MM.1S (cell line): ENCODE results near the gene SDCCAG8.

ENCODE experiments used
- DNase-seq: peaks from one replicate; pipeline ENCODE4 v3.0.0-alpha.2; 2015
- H2AFZ ChIP-seq: fragments of 300-600 bp; sonication (generic); 2 replicates; pipeline ENCODE4 v1.6.0; 2016; ENCODE audit warnings: antibody characterized with exemption, low read length
- H3F3A ChIP-seq: fragments of 300-600 bp; sonication (generic); 2 replicates; pipeline ENCODE4 v1.6.1; 2016; ENCODE audit warnings: mild to moderate bottlenecking, antibody characterized with exemption, low read length, moderate library complexity, mixed read lengths; ENCODE audit not compliant: insufficient read depth
- H3K27ac ChIP-seq: fragments of 300-600 bp; sonication (generic); 2 replicates; pipeline ENCODE4 v1.5.1; 2016; ENCODE audit warnings: mild to moderate bottlenecking, low read length
- H3K27me3 ChIP-seq: fragments of 300-600 bp; sonication (generic); replicated peaks from 2 replicates; pipeline ENCODE4 v1.6.0; 2016; ENCODE audit warnings: low read length; ENCODE audit not compliant: insufficient read depth
- H3K36me3 ChIP-seq: fragments of 300-600 bp; sonication (generic); replicated peaks from 2 replicates; pipeline ENCODE4 v1.6.1; 2016; ENCODE audit warnings: mild to moderate bottlenecking, low read length, mixed read lengths; ENCODE audit not compliant: insufficient read depth
- H3K4me1 ChIP-seq: fragments of 300-600 bp; sonication (generic); 2 replicates; pipeline ENCODE4 v1.6.1; 2016; ENCODE audit warnings: low read length, mixed read lengths
- H3K4me2 ChIP-seq: fragments of 300-600 bp; sonication (generic); 2 replicates; pipeline ENCODE4 v1.6.0; 2016; ENCODE audit warnings: low read depth, low read length
- H3K4me3 ChIP-seq: fragments of 300-600 bp; sonication (generic); 2 replicates; pipeline ENCODE4 v1.5.1; 2016; ENCODE audit warnings: low read length, mixed read lengths
- H3K79me2 ChIP-seq: fragments of 300-600 bp; sonication (generic); 2 replicates; pipeline ENCODE4 v1.6.1; 2016; ENCODE audit warnings: mixed run types, low read length, mixed read lengths
- H3K9ac ChIP-seq: fragments of 300-600 bp; sonication (generic); 2 replicates; pipeline ENCODE4 v1.6.1; 2016; ENCODE audit warnings: low read length, mixed read lengths
- H3K9me2 ChIP-seq: fragments of 300-600 bp; sonication (generic); replicated peaks from 2 replicates; pipeline ENCODE4 v1.6.1; 2016; ENCODE audit warnings: mild to moderate bottlenecking, low read length, mixed read lengths; ENCODE audit not compliant: insufficient read depth
- H3K9me3 ChIP-seq: fragments of 300-600 bp; sonication (generic); replicated peaks from 2 replicates; pipeline ENCODE4 v1.6.1; 2016; ENCODE audit warnings: mild to moderate bottlenecking, low read length, mixed read lengths; ENCODE audit not compliant: insufficient read depth
- H4K20me1 ChIP-seq: fragments of 300-600 bp; sonication (generic); 2 replicates; pipeline ENCODE4 v1.6.1; 2016; ENCODE audit warnings: mild to moderate bottlenecking, low read length, moderate library complexity, mixed read lengths; ENCODE audit not compliant: insufficient read depth
- EZH2 ChIP-seq: fragments of 300-600 bp; sonication (generic); optimal IDR thresholded peaks from 2 replicates; pipeline ENCODE3; 2017; ENCODE audit warnings: low read depth, mild to moderate bottlenecking, antibody characterized with exemption, low read length, mixed read lengths
- EZH2phosphoT487 ChIP-seq: fragments of 300-600 bp; sonication (generic); IDR thresholded peaks from 2 replicates; pipeline ENCODE4 v1.6.1; 2018; ENCODE audit warnings: antibody characterized with exemption, low read length
- TF ChIP-seq, protein P1 (sequence below): fragments of 300-600 bp; sonication (generic); IDR thresholded peaks from 2 replicates; pipeline ENCODE4 v1.5.1; 2016; ENCODE audit warnings: antibody characterized with exemption, low read length, mixed read lengths

The SDCCAG8 gene

DNA sequence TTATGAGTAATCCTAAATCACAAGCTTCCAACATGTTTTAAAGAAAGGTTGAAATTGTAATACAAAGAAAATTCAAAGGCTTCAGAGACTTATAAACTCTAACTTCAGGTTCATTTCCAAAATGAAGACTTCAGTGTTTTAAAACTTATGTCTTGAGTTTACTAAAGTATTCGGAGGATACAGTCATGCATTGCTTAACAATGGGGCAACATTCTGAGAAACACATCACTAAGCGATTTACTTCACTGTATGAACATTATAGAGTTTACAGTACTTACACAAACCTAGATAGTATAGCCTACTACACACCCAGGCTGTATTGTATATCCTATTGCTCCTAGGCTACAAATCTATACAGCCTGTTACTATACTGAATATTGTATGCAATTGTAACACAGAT lies 39.1 kb upstream of the SDCCAG8 start:
- Histone ChIP-seq H3K9me3 (no peaks in the 10 kb centered on the region), H3K27me3 (no peaks in the 10 kb centered on the region), H3K4me2 (no peak overlapping the region), H3K4me1 (no peaks in the 10 kb centered on the region), H3K9me2 (no peaks in the 10 kb centered on the region), H2AFZ (no peak overlapping the region), H3F3A (no peaks in the 10 kb centered on the region), H3K36me3 (no peaks in the 10 kb centered on the region), H3K4me3 (no peak overlapping the region), H3K9ac (no peak overlapping the region), H4K20me1 (no peaks in the 10 kb centered on the region), H3K27ac (no peak overlapping the region), H3K79me2 (no peaks in the 10 kb centered on the region)
- no peak for TF ChIP-seq EZH2phosphoT487
- TF ChIP-seq, protein P1, sequence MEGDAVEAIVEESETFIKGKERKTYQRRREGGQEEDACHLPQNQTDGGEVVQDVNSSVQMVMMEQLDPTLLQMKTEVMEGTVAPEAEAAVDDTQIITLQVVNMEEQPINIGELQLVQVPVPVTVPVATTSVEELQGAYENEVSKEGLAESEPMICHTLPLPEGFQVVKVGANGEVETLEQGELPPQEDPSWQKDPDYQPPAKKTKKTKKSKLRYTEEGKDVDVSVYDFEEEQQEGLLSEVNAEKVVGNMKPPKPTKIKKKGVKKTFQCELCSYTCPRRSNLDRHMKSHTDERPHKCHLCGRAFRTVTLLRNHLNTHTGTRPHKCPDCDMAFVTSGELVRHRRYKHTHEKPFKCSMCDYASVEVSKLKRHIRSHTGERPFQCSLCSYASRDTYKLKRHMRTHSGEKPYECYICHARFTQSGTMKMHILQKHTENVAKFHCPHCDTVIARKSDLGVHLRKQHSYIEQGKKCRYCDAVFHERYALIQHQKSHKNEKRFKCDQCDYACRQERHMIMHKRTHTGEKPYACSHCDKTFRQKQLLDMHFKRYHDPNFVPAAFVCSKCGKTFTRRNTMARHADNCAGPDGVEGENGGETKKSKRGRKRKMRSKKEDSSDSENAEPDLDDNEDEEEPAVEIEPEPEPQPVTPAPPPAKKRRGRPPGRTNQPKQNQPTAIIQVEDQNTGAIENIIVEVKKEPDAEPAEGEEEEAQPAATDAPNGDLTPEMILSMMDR = no peak
- TF ChIP-seq EZH2 = no peak
- DNase-seq = no peak

DNA sequence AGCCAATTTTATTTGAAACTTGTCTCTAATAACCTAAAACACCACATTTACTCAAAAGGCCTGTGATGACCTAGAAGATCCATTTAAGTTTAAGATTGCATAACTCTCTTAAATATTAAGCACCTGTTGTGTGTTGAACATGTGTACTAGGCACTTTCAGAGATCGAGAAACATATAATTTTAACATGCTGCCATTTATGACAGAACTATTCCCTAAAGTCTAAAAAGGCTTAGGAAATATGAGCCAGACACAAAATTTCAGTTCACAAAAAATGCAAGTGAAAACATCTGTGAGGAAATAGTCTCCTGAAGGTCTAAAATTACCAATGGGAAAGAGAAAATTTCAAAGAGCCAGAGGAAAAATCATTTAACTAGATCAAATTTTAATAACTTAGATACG lies 38.5 kb upstream of the SDCCAG8 start:
- Histone ChIP-seq H3F3A (no peaks in the 10 kb centered on the region), H3K36me3 (no peaks in the 10 kb centered on the region), H3K27me3 (no peaks in the 10 kb centered on the region)

DNA sequence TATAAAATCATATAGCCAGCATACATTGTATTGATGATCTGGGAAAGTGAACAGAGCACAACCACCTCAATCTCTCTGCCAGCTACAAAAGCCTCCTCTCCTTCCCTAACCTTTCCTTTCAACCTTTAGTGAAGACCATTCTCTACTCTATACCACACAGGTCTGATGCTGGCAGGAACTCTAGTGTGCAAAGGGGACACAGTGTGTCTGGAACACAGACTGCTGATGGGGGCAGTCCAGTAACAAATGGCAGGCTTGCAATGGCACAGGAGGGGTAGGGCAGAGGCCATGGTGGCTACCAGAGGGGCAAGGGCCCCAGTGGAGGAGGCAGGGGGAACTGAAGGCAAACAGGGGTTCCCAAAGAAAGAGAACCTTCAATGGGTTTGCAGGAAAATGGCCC lies 37.8 kb upstream of the SDCCAG8 start:
- H3K27me3 ChIP-seq = no peaks in the 10 kb centered on the region
- H3K4me1 ChIP-seq = no peaks in the 10 kb centered on the region
- TF ChIP-seq, protein P1 = no peak
- TF ChIP-seq EZH2phosphoT487 (no peak), EZH2 (no peak)
- no peak overlapping the region for H3K4me3 ChIP-seq
- no peaks in the 10 kb centered on the region for H4K20me1 ChIP-seq
- H3K27ac ChIP-seq = no peak overlapping the region
- H2AFZ ChIP-seq = no peak overlapping the region
- no peaks in the 10 kb centered on the region for H3K9me3 ChIP-seq
- DNase-seq = no peak
- no peaks in the 10 kb centered on the region for H3K9me2 ChIP-seq
- H3F3A ChIP-seq = no peaks in the 10 kb centered on the region
- no peak overlapping the region for H3K9ac ChIP-seq
- H3K4me2 ChIP-seq = no peak overlapping the region
- H3K36me3 ChIP-seq = no peaks in the 10 kb centered on the region
- no peaks in the 10 kb centered on the region for H3K79me2 ChIP-seq

More for the DNA sequence above, 38.5 kb upstream of the SDCCAG8 start:
- no peak overlapping the region for H3K4me2 ChIP-seq
- no peak overlapping the region for H3K27ac ChIP-seq
- H3K9me3 ChIP-seq = no peaks in the 10 kb centered on the region
- DNase-seq = no peak
- TF ChIP-seq, protein P1 = no peak
- no peak for TF ChIP-seq EZH2phosphoT487
- TF ChIP-seq EZH2 = no peak
- H2AFZ ChIP-seq = no peak overlapping the region
- H3K9ac ChIP-seq = no peak overlapping the region
- H3K9me2 ChIP-seq = no peaks in the 10 kb centered on the region
- no peaks in the 10 kb centered on the region for H4K20me1 ChIP-seq
- no peak overlapping the region for H3K4me3 ChIP-seq
- H3K79me2 ChIP-seq = no peaks in the 10 kb centered on the region
- H3K4me1 ChIP-seq = no peaks in the 10 kb centered on the region

DNA sequence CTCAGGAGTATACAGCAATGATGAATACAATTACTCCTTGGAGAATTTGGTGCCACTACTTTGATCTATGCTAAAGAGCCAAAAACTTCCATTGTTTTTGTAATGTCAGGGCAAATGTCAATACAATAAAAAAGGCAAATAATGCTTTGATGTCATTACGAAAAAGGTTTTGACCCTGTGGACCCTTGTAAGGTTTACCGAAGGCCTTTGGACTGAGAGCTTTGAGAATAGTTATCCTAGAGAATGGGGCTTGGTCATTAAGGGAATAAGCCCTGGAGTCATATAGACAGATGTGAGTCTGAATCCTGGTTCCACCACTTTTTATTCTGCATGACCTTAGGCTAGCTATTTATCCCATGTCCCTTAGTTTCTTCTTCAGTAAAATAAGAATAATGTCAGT lies 28.2 kb upstream of the SDCCAG8 start:
- no peak overlapping the region for H3K4me3 ChIP-seq
- no peaks in the 10 kb centered on the region for H3K9me3 ChIP-seq
- H3K4me1 ChIP-seq = no peaks in the 10 kb centered on the region
- TF ChIP-seq EZH2phosphoT487 = no peak
- TF ChIP-seq EZH2 = no peak
- TF ChIP-seq, protein P1 = no peak
- no peak overlapping the region for H3K27ac ChIP-seq
- no peaks in the 10 kb centered on the region for H3K36me3 ChIP-seq
- H3F3A ChIP-seq = no peaks in the 10 kb centered on the region
- no peak overlapping the region for H3K4me2 ChIP-seq
- DNase-seq = no peak
- no peak overlapping the region for H2AFZ ChIP-seq
- no peaks in the 10 kb centered on the region for H4K20me1 ChIP-seq
- H3K79me2 ChIP-seq = 0 out of 2 replicates have a peak, but pooled peaks cover 5% of the 10 kb centered on the region
- H3K9ac ChIP-seq = no peak overlapping the region
- H3K27me3 ChIP-seq = no peaks in the 10 kb centered on the region
- H3K9me2 ChIP-seq = no peaks in the 10 kb centered on the region
